Suprapubic skin (tissue), 4 donors: ENCODE results near the gene FBXL13. TPM values are rescaled to one million over a fixed set of nuclear protein-coding genes. Genes with fewer than 3 reads are reported as not detected.

Experiments
- DNase-seq, 2 donors: peaks; one replicate each; pipeline ENCODE4 v3.0.0-alpha.2; 2019; ENCODE audit warnings: low spot score in 2 of 2
- H3K27ac ChIP-seq: fragments of 200-600 bp; sonication (generic); one replicate; pipeline ENCODE4 v1.5.1; 2019
- H3K27me3 ChIP-seq: fragments of 200-600 bp; sonication (generic); one replicate; pipeline ENCODE4 v1.5.1; 2019
- H3K36me3 ChIP-seq: fragments of 200-600 bp; sonication (generic); one replicate; pipeline ENCODE4 v1.5.1; 2019
- H3K4me1 ChIP-seq: fragments of 200-600 bp; sonication (generic); one replicate; pipeline ENCODE4 v1.5.1; 2019
- H3K4me3 ChIP-seq: fragments of 200-600 bp; sonication (generic); one replicate; pipeline ENCODE4 v1.5.1; 2019; ENCODE audit warnings: mild to moderate bottlenecking
- H3K9me3 ChIP-seq: fragments of 200-600 bp; sonication (generic); one replicate; pipeline ENCODE4 v1.5.1; 2019
- CTCF ChIP-seq, 2 donors: fragments of 200-600 bp in 1 of 2; fragments of 450-650 bp in 1 of 2; sonication (generic) in 1 of 2; IDR thresholded peaks; one replicate each; pipeline ENCODE4 v1.5.1; 2016 to 2019; ENCODE audit warnings: antibody characterized with exemption in 2 of 2, mild to moderate bottlenecking in 1 of 2, moderate library complexity in 1 of 2
- EP300 ChIP-seq: sonication (generic); formaldehyde crosslinking; IDR thresholded peaks from one replicate; pipeline ENCODE4 v1.6.1; 2017; ENCODE audit warnings: antibody characterized with exemption
- POLR2A ChIP-seq, 2 donors: fragments of 450-650 bp; IDR thresholded peaks; one replicate each; pipeline ENCODE4 v1.6.1; 2017; ENCODE audit warnings: antibody characterized with exemption in 2 of 2, mild to moderate bottlenecking in 2 of 2, moderate library complexity in 2 of 2
- POLR2AphosphoS5 ChIP-seq, 3 donors: sonication (generic); formaldehyde crosslinking; IDR thresholded peaks; one replicate each; pipeline ENCODE4 v1.6.1; 2017; ENCODE audit warnings: antibody characterized with exemption in 3 of 3
- WGBS: methylation state at CpG from one replicate; pipeline ENCODE4 v1.1.5; 2018; 5-methylcytosine and 5-hydroxymethylcytosine counted together
- total RNA-seq, 4 donors: library from RNA; depleted of rRNA; stranded (reverse); fragments of >200 nt; gene quantifications; one replicate each; pipeline ENCODE4 v1.1.0, GENCODE V29; 2016

The FBXL13 gene
- total RNA-seq, 4 donors from 2014 or later: 0.30 to 1.4 (median 0.81) TPM

DNA sequence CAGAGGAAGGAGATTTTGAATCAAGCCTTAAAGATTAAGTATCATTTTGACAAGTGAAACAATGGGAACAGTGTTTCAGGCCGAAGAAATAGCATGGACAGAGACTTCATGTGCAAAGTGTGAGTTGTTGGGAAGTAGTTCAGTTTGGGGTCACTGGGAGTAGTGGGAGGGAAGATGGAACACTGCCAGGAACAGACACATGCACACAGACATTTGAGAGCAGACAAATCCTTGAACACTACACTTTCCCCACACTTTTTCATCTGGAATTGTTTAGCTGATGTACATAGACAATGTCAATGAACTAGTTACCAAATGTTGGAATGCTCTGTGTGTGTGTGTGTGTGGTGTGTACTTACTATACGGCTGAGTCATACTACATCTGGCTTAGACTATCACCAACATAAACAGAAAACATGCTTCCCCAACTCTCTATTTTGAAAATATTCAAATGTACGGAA lies 214.2 kb downstream of the FBXL13 start:
- no peaks in the 10 kb centered on the region for H3K27me3 ChIP-seq
- H3K4me3 ChIP-seq: no peak overlapping the region
- no peak overlapping the region for H3K27ac ChIP-seq
- H3K9me3 ChIP-seq: no peaks in the 10 kb centered on the region
- TF ChIP-seq CTCF (IDR thresholded peaks at IDR 0.05): no peak
- TF ChIP-seq POLR2A (IDR thresholded peaks at IDR 0.05): no peak
- no peaks in the 10 kb centered on the region for H3K36me3 ChIP-seq
- WGBS: 53% methylated on average over 3 of the region's 3 CpGs
- no peak for DNase-seq
- H3K4me1 ChIP-seq: no peaks in the 10 kb centered on the region

DNA sequence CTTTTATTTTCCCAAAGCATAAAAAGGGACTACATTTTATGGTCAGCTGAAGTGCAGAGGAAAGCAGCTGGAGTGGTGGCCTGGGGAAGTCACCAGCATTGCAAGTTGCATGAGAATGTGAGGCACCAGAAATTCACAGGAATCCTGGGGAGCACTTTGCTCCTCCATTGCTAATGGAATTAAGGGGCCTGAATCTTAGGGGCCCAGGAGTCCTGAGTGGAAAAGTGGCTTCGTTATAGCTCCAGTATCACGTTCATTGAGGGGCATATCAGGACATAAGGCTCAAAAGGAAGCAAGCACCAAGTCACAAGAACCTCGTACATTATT lies 214.8 kb downstream of the FBXL13 start:
- H3K36me3 ChIP-seq: no peaks in the 10 kb centered on the region
- WGBS: 79% methylated on average over 3 of the region's 3 CpGs
- no peaks in the 10 kb centered on the region for H3K4me1 ChIP-seq
- H3K4me3 ChIP-seq: no peak overlapping the region
- H3K27ac ChIP-seq: no peak overlapping the region
- no peak for TF ChIP-seq EP300
- no peak for DNase-seq
- no peaks in the 10 kb centered on the region for H3K27me3 ChIP-seq
- no peaks in the 10 kb centered on the region for H3K9me3 ChIP-seq

DNA sequence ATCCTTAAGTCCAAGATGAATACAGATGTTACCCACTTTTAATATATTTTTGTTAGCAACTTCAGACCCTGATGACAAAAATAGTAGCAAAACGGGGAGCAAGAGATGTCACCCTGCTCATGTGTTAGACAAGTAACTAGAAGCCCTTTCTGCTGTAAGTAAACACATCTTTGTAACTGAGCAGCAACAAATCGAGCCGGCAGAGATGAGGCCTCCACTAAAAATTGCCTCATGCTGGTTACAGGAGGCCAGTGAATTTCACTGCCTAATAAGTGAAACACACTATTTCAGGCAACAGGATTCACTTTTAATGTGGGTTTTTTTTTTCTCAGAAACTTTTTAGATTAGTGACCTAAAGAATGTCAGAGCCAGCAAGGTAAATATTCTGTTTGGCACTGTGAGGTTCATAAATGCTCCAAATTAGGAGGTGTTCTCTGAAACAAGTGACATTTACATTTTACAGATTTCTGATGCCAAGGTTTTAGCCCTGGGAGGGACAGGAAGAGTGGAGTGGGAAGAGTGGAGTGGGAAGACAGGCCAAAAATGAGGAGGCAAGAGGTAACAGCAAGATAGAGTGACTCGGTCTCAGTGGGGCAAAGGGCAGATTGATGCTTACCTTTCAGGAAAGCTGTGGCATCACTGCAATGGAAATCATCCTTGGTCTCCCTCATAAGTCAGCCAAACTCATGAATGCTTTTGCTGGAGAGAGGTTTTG lies 215.4 kb downstream of the FBXL13 start:
- no peak overlapping the region for H3K4me3 ChIP-seq
- WGBS: 48% methylated on average over 4 of the region's 4 CpGs
- no peaks in the 10 kb centered on the region for H3K4me1 ChIP-seq
- no peaks in the 10 kb centered on the region for H3K36me3 ChIP-seq
- no peak for DNase-seq
- no peaks in the 10 kb centered on the region for H3K27me3 ChIP-seq
- H3K9me3 ChIP-seq: no peaks in the 10 kb centered on the region
- no peak overlapping the region for H3K27ac ChIP-seq
- no peak for TF ChIP-seq CTCF (IDR thresholded peaks at IDR 0.05)
- TF ChIP-seq POLR2AphosphoS5 (IDR thresholded peaks at IDR 0.05): no peak
- TF ChIP-seq EP300: no peak
- TF ChIP-seq POLR2A (IDR thresholded peaks at IDR 0.05): no peak

DNA sequence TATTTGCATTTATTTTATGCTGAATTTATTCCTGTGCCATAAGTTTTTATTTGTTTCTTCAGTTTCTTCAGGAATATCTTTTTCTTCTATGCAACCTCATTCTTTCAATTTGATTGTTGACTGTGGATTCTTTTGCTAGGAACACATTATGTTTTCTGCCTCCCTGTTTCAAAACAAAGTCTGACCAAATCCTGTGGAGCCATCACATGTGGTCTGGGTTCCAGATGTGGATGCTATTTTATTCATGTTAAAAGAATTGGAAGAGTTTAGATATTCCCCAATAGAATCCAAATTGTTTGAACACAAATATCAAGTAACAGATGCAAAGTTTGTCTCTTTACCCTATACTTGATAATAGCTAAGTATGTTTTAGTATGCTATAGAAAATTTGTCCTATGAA lies 218.6 kb downstream of the FBXL13 start:
- TF ChIP-seq POLR2AphosphoS5 (IDR thresholded peaks at IDR 0.05) (no peak), POLR2A (IDR thresholded peaks at IDR 0.05) (no peak), CTCF (IDR thresholded peaks at IDR 0.05) (no peak), EP300 (no peak)
- DNase-seq: no peak
- H3K9me3 ChIP-seq: no peaks in the 10 kb centered on the region
- no peaks in the 10 kb centered on the region for H3K36me3 ChIP-seq
- no peak overlapping the region for H3K27ac ChIP-seq
- H3K27me3 ChIP-seq: no peaks in the 10 kb centered on the region
- H3K4me1 ChIP-seq: no peaks in the 10 kb centered on the region
- H3K4me3 ChIP-seq: no peak overlapping the region

GRCh38 chr7:102849538-102849937 lies 225.1 kb downstream of the FBXL13 start:
- DNase-seq: no peak
- Histone ChIP-seq H3K36me3 (no peaks in the 10 kb centered on the region), H3K27ac (no peak overlapping the region), H3K9me3 (no peaks in the 10 kb centered on the region), H3K27me3 (no peaks in the 10 kb centered on the region), H3K4me1 (no peaks in the 10 kb centered on the region), H3K4me3 (no peak overlapping the region)
- WGBS: 75% methylated on average over 3 of the region's 3 CpGs
- TF ChIP-seq POLR2A (IDR thresholded peaks at IDR 0.05): no peak
- no peak for TF ChIP-seq CTCF (IDR thresholded peaks at IDR 0.05)
- no peak for TF ChIP-seq POLR2AphosphoS5 (IDR thresholded peaks at IDR 0.05)
- no peak for TF ChIP-seq EP300

- TF ChIP-seq POLR2AphosphoS5 (IDR thresholded peaks at IDR 0.05) (no peak), EP300 (no peak), POLR2A (IDR thresholded peaks at IDR 0.05) (no peak), CTCF (IDR thresholded peaks at IDR 0.05) (no peak)
- no peaks in the 10 kb centered on the region for H3K36me3 ChIP-seq
- H3K4me3 ChIP-seq: no peak overlapping the region
- no peak for DNase-seq
- no peak overlapping the region for H3K27ac ChIP-seq
- no peaks in the 10 kb centered on the region for H3K4me1 ChIP-seq
- no peaks in the 10 kb centered on the region for H3K27me3 ChIP-seq
- no peaks in the 10 kb centered on the region for H3K9me3 ChIP-seq
- WGBS: 60% methylated on average over 5 of the region's 5 CpGs
Observed at GRCh38 chr7:102849079-102849478, 225.5 kb downstream of the FBXL13 start.
